Fibroblast of the aortic adventitia (primary cell): ENCODE measurements around the gene RBM12. TPM values are rescaled to one million over a fixed set of nuclear protein-coding genes. Genes with fewer than 3 reads are reported as not detected.

Experiments used
- DNase-seq: peaks from one replicate; pipeline ENCODE4 v3.0.0-alpha.2; 2010; ENCODE audit warnings: low read depth
- H3K4me3 ChIP-seq: 2 replicates; pipeline ENCODE4 v1.5.1; 2011; ENCODE audit warnings: low read depth, mild to moderate bottlenecking, control low read depth, low read length, moderate library complexity
- total RNA-seq: library from RNA; depleted of rRNA; stranded (reverse); fragments of >200 nt; gene quantifications from 2 replicates; pipeline ENCODE4 v1.2.3, GENCODE V29; 2012; ENCODE audit warnings: low replicate concordance
- TF ChIP-seq, protein P1 (sequence below): IDR thresholded peaks from 2 replicates; pipeline ENCODE4 v1.5.1; 2011; ENCODE audit warnings: mild to moderate bottlenecking, low read length, control low read depth, inconsistent platforms; ENCODE audit not compliant: insufficient read depth

RBM12 gene
- total RNA-seq, 1 donor, result 65.4 TPM

DNA sequence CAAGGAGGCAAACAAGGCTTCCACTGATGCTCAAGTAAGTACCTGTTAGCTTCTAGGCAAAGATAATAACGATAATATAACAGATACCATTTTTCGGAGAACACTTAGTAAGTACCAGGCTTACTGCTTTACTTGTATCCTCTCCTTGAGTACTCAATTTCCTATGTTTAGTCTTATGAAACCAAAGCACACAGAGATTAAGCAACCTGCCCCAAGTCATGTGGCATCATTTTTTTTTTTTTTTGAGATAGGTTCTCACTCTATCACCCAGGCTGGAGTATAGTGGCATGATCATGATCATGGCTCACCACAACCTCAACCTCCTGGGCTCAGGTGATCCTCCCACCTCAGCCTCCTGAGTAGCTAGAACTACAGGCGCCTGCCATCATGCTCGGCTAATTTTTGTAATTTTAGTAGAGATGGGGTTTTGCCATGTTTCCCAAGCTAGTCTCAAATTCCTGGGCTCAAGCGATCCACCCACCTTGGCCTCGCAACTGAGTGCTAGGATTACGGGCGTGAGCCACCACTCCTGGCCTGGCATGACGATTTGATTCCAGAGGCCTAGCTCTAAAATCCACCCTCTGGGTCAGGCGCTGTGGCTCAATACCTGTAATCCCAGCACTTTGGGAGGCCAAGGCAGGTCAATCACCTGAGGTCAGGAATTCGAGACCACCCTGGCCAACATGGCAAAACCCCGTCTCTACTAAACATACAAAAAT lies 35.1 kb downstream of the RBM12 start:
- TF ChIP-seq, protein P1, sequence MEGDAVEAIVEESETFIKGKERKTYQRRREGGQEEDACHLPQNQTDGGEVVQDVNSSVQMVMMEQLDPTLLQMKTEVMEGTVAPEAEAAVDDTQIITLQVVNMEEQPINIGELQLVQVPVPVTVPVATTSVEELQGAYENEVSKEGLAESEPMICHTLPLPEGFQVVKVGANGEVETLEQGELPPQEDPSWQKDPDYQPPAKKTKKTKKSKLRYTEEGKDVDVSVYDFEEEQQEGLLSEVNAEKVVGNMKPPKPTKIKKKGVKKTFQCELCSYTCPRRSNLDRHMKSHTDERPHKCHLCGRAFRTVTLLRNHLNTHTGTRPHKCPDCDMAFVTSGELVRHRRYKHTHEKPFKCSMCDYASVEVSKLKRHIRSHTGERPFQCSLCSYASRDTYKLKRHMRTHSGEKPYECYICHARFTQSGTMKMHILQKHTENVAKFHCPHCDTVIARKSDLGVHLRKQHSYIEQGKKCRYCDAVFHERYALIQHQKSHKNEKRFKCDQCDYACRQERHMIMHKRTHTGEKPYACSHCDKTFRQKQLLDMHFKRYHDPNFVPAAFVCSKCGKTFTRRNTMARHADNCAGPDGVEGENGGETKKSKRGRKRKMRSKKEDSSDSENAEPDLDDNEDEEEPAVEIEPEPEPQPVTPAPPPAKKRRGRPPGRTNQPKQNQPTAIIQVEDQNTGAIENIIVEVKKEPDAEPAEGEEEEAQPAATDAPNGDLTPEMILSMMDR, result no peak
- no peak overlapping the region for H3K4me3 ChIP-seq
- no peak for DNase-seq

DNA sequence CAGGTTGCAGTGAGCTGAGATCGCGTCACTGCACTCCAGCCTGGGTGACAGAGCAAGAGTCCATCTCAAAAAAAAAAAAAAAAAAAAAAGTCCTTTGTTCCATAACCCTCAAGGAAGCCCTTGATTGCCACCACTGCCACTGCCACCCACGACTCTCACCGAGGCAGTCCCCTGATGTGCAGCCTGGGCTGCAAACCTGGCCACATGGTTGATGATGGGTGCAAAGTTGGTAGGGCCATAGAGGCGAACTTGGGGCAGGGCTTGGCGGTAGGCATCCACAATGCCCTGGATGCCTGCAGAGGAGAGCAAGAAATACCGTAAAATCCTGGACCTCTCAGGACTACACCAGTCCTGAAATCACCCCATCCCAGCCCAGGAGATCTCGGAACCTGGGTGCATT lies 37.6 kb downstream of the RBM12 start:
- no peak overlapping the region for H3K4me3 ChIP-seq
- TF ChIP-seq, protein P1, result no peak
- DNase-seq, result no peak

DNA sequence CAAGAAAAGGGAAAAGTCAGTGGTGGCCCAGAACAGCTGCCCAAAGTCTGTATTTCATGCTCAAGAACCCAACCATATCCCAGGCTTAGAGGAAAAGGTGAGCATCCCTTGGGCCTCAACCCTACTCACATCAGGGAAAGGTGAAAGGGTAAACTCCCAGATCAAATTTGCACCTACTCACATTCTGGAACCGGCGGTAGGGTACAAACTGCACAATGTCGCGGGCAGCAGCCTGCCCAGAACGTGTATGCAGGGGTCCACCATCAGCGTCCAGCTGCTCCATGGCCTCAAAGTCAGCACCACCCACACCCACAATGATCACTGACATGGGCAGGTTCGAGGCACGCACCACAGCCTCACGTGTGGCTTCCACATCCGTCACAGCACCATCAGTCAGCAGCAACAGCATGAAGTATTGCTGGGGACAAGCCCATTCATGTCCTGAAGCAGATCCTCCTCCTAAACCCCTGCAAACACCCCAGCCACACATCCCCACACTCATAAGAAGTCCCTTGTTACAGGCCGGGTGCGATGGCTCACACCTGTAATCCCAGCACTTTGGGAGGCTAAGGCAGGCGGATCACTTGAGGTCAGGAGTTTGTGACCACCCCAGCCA lies 38.2 kb downstream of the RBM12 start:
- DNase-seq, result no peak

DNA sequence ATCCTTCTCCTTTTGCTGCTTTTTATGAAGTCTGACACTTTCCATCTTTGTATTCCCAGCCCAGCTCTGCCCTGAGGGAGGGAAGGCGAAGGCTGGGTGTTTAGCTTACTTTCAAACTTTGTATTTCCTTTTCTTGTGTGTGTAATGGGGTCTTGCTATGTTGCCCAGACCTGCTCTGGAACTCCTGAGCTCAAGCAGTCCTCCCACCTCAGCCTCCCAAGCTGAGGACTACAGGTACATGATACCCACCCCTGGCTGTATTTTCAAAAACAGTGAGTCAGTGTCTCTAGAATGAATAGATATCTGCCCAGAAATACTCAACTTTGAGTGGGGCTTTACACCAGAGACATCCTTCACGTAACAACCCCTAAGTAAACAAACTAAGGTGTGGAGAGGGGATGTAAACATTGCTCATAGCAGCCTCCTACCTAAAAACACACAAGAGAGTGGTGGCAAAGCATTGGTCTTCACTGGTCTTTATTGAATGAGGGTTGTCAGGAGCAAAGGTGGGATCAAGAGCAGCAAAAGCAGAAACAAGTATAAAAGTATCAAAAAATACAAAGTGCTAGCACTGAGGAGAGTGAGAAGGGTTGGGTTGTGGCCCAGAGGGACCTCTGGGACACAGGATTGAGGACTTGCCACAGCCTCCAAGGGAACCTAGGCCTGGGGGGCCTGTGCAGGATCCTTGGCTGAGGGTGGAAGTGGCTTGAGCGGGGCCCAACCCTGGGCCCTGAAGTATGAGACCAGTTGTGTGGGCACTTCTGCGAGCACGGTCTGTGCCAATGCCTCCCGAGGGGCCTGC lies 38.9 kb downstream of the RBM12 start:
- no peak overlapping the region for H3K4me3 ChIP-seq
- DNase-seq, result no peak
- TF ChIP-seq, protein P1, result no peak

More for the DNA sequence above, 38.2 kb downstream of the RBM12 start:
- TF ChIP-seq, protein P1, result no peak
- no peak overlapping the region for H3K4me3 ChIP-seq

DNA sequence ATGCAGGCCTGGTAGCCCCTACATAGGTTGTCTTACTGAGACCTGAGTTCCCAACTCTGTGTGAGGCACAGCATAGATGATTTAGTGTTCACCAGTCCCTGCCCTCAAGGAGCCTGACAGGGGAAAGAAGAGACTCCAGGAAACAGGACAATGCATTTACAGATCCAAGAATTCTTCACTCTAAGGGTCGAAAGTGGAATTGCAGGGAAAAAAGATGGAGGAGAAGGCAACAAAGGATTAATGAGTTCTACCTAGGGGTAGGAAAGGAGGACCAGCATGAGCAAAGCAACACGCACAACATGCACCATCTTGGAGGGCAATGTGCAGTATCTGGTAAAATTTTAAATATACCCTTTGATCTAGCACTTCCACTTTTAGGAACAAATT lies 43.1 kb downstream of the RBM12 start:
- H3K4me3 ChIP-seq, result no peak overlapping the region
- TF ChIP-seq, protein P1, result peak; percentile 13
- DNase-seq, result no peak

DNA sequence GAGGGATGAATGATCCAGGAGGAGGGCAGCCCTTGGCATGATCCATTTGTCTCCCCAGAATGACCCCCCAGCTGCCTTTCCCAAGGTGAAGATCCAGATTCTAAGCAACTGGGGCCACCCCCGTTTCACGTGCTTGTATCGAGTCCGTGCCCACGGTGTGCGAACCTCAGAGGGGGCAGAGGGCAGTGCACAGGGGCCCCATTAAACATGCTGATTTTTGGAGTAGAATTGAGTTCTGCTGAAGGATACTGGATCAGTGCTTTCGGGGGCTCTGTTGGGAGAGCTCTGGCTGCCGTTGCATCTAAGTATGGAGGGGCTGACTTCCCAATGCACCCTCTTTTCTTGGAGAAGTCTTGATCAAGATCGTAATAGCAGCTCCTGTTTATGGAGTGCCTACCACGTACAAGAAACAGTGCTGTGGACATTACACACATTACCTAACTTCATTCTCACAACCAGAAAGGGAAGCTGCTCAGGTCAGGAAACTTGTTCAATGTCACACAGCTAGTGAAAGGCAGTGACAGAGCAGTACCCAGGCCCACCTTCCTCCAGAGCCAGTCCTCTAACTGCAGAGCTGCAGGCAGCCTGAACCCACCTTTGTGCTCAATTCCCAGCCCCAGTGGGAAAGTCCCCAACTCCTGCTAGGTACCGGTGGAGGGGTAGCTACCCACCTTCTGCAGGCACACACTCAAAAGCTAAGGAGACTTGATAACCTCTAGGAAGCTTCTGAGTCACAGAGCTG lies 43.7 kb downstream of the RBM12 start:
- TF ChIP-seq, protein P1, result no peak
- H3K4me3 ChIP-seq, result no peak overlapping the region
- DNase-seq, result no peak
